Stomach (tissue), 9 donors: ENCODE results near the gene FAM219A. TPM values are rescaled to one million over a fixed set of nuclear protein-coding genes. Genes with fewer than 3 reads are reported as not detected.

ENCODE experiments used
- DNase-seq, 2 donors: peaks; one replicate each; pipeline versions ENCODE4 v3.0.0 to v3.0.0-alpha.2; 2013 to 2019
- H3K27ac ChIP-seq, 5 donors: fragments of 200-600 bp in 4 of 5; sonication (generic) in 4 of 5; one replicate each; pipeline ENCODE4 v1.5.1; 2013 to 2019; ENCODE audit warnings: mild to moderate bottlenecking in 1 of 5, moderate library complexity in 1 of 5
- H3K27me3 ChIP-seq, 3 donors: fragments of 200-600 bp; sonication (generic); one replicate each; pipeline ENCODE4 v1.5.1; 2017 to 2019; ENCODE audit warnings: mixed run types in 1 of 3
- H3K36me3 ChIP-seq, 4 donors: fragments of 200-600 bp; sonication (generic); 1 replicate in 3 of 4; 2 replicates in 1 of 4; pipeline ENCODE4 v1.5.1; 2016 to 2019
- H3K4me1 ChIP-seq, 4 donors: fragments of 200-600 bp; sonication (generic); one replicate each; pipeline ENCODE4 v1.5.1; 2016 to 2019
- H3K4me3 ChIP-seq, 4 donors: fragments of 200-600 bp; sonication (generic) in 3 of 4; one replicate each; pipeline ENCODE4 v1.5.1; 2016 to 2019; ENCODE audit warnings: mild to moderate bottlenecking in 1 of 4
- H3K9me3 ChIP-seq, 4 donors: fragments of 200-600 bp; sonication (generic); one replicate each; pipeline ENCODE4 v1.5.1; 2016 to 2019
- EP300 ChIP-seq: sonication (generic); formaldehyde crosslinking; IDR thresholded peaks from one replicate; pipeline ENCODE4 v1.6.1; 2017; ENCODE audit warnings: antibody characterized with exemption
- POLR2A ChIP-seq, 4 donors: fragments of 450-650 bp; IDR thresholded peaks; one replicate each; pipeline ENCODE4 v1.6.1; 2016; ENCODE audit warnings: antibody characterized with exemption in 4 of 4, control low read depth in 2 of 4, mild to moderate bottlenecking in 1 of 4, moderate library complexity in 1 of 4
- POLR2AphosphoS5 ChIP-seq, 3 donors: sonication (generic); formaldehyde crosslinking; IDR thresholded peaks; one replicate each; pipeline ENCODE4 v1.6.1; 2016; ENCODE audit warnings: antibody characterized with exemption in 3 of 3
- WGBS, 5 donors: extraction: QIAGEN DNeasy Blood & Tissue Kit in 3 of 5; methylation state at CpG; one replicate each; pipeline versions ENCODE4 v1.1.5 to v1.1.7; 2013 to 2018; 5-methylcytosine and 5-hydroxymethylcytosine counted together
- intact Hi-C: fragments of 100-400 bp; cut with DNase I; formaldehyde crosslinking; loops from one replicate; pipeline ENCODE4 v1.15.1; 2023; ENCODE audit warnings: low total_unique reads
- polyA plus RNA-seq, 3 donors: library from polyadenylated mRNA; stranded (reverse); fragments of 200-250 nt; gene quantifications; one replicate each; pipeline ENCODE4 v1.2.3, GENCODE V29; 2013
- total RNA-seq, 5 donors: library from RNA; depleted of rRNA; stranded (reverse); fragments of >200 nt; gene quantifications; one replicate each; pipeline versions ENCODE4 v1.1.0 to v1.2.3, GENCODE V29; 2014 to 2016
- TF ChIP-seq, protein P1 (sequence below), 7 experiments: fragments of 450-650 bp in 4 of 7; fragments of 200-600 bp in 3 of 7; sonication (generic) in 3 of 7; IDR thresholded peaks; one replicate each; pipeline ENCODE4 v1.5.1; 2016 to 2019; ENCODE audit warnings: antibody characterized with exemption in 7 of 7, control low read depth in 2 of 7, mild to moderate bottlenecking in 1 of 7
- donor health status: healthy with polysubstance abuse.
- donor health status: Bipolar disorder and iron deficiency.
- donor health status: healthy.

The FAM219A gene
- total and polyA plus RNA-seq, 8 donors, result 2.3 to 12.1 (median 6.9) TPM

DNA sequence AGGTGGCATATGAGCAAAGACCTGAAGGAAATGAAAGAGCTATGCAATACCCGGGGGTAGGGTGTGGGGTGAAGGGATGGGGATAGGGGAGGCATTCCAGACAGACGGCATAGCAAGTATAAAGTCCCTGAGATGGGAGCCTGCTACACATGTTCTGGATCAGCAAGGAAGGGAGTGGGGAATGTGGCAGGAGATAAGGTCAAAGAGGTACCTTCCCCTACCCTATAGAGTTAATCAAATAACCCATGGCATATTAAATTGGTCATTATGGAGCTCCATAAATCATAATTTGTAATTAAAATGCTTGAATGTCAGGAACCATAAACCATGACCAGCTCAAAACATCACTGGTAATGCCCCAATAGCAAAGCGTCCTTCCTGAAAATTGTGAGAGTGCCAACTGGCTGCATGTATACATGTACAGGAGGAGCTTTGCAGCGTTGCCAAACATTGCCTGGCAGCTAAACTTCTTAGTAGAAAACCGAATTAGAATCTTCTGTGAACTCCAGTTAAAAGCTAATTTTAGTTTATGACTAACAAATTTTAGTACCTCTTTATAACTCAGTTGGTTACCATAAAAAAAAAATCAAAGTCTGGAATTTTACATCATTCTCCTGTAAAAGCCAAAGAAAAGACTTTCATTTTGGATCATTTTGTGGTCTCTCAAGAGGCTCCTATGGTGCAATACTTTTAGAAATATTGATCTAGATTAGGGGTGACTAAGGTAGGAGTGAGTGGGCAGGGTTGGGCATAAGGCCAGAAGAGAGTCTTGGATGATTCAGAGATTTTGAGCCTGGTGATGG lies 4.9 kb upstream of the FAM219A start:
- Histone ChIP-seq H3K9me3 (no peaks in the 10 kb centered on the region), H3K27me3 (no peaks in the 10 kb centered on the region), H3K27ac (no peak overlapping the region), H3K4me3 (no peak overlapping the region), H3K36me3 (no peaks in the 10 kb centered on the region), H3K4me1 (peaks cover 0 to 5% (median 5%) of the 10 kb centered on the region in 4 donors)
- DNase-seq, result peak in 1 of 2 donors; percentile 11
- TF ChIP-seq EP300, result no peak
- no peak for TF ChIP-seq POLR2A (IDR thresholded peaks at IDR 0.05)
- TF ChIP-seq, protein P1, sequence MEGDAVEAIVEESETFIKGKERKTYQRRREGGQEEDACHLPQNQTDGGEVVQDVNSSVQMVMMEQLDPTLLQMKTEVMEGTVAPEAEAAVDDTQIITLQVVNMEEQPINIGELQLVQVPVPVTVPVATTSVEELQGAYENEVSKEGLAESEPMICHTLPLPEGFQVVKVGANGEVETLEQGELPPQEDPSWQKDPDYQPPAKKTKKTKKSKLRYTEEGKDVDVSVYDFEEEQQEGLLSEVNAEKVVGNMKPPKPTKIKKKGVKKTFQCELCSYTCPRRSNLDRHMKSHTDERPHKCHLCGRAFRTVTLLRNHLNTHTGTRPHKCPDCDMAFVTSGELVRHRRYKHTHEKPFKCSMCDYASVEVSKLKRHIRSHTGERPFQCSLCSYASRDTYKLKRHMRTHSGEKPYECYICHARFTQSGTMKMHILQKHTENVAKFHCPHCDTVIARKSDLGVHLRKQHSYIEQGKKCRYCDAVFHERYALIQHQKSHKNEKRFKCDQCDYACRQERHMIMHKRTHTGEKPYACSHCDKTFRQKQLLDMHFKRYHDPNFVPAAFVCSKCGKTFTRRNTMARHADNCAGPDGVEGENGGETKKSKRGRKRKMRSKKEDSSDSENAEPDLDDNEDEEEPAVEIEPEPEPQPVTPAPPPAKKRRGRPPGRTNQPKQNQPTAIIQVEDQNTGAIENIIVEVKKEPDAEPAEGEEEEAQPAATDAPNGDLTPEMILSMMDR (IDR thresholded peaks at IDR 0.05), result no peak
- TF ChIP-seq POLR2AphosphoS5 (IDR thresholded peaks at IDR 0.05), result no peak
- intact Hi-C loops, result no loop called here
- 48 to 61% (median 56%) methylated on average over 5 of the region's 5 CpGs for WGBS, 5 donors

DNA sequence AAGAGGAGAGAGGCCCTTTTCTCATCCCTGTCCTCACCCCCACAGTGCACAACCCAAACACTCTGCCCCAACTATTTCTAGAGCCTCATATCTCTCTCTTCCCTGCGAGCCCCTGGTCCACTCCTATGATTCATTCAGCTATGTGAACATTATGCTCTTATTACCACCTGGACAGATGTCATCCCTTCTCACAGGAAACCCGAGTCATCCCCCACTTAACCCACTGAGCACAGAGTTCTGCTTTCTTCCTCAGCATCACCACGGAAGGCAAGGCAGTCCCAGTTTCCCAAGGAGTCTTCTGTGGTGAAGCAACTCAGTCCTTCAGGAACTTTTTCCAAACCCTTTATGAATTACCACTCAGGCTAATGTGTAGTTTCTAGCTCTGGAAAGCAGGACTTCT lies 1.6 kb upstream of the FAM219A start:
- intact Hi-C loops, result no loop called here
- no peak for TF ChIP-seq EP300
- no peak for TF ChIP-seq POLR2AphosphoS5 (IDR thresholded peaks at IDR 0.05)
- TF ChIP-seq, protein P1 (IDR thresholded peaks at IDR 0.05), result no peak
- no peak for TF ChIP-seq POLR2A (IDR thresholded peaks at IDR 0.05)

DNA sequence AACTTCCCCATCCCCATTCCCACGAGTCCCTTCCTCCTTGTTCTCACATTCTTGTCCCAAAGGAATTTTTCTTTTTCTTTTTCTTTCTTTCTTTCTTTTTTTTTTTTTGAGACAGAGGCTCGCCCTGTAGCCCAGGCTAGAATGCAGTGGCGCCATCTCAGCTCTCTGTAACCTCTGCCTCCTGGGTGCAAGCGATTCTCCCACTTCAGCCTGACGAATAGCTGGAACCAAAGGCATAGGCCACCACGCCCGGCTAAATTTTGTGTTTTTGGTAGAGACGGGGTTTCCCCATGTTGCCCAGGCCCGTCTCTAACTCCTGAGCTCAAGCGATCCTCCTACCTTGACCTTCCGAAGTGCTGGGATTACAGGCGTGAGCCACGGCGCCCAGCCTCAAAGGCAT lies 986 bp upstream of the FAM219A start:
- H3K9me3 ChIP-seq, result no peaks in the 10 kb centered on the region
- H3K36me3 ChIP-seq, result no peaks in the 10 kb centered on the region
- no peak overlapping the region for H3K27ac ChIP-seq
- H3K4me1 ChIP-seq, result peaks cover 15 to 41% (median 28%) of the 10 kb centered on the region in 4 donors
- H3K4me3 ChIP-seq, result no peak overlapping the region
- DNase-seq, result no peak
- intact Hi-C loops, result no loop called here
- TF ChIP-seq, protein P1 (IDR thresholded peaks at IDR 0.05), result no peak
- TF ChIP-seq POLR2A (IDR thresholded peaks at IDR 0.05) (no peak), POLR2AphosphoS5 (IDR thresholded peaks at IDR 0.05) (no peak), EP300 (no peak)
- no peaks in the 10 kb centered on the region for H3K27me3 ChIP-seq
- 80 to 91% (median 86%) methylated on average over 13 to 14 of the region's 14 CpGs for WGBS, 5 donors

More for the DNA sequence above, 1.6 kb upstream of the FAM219A start:
- Histone ChIP-seq H3K27me3 (no peaks in the 10 kb centered on the region), H3K27ac (no peak overlapping the region), H3K9me3 (no peaks in the 10 kb centered on the region), H3K36me3 (no peaks in the 10 kb centered on the region), H3K4me3 (no peak overlapping the region), H3K4me1 (peaks cover 15 to 35% (median 26%) of the 10 kb centered on the region in 4 donors)
- DNase-seq, result no peak
- 34 to 72% (median 62%) methylated on average over 3 of the region's 3 CpGs for WGBS, 5 donors

DNA sequence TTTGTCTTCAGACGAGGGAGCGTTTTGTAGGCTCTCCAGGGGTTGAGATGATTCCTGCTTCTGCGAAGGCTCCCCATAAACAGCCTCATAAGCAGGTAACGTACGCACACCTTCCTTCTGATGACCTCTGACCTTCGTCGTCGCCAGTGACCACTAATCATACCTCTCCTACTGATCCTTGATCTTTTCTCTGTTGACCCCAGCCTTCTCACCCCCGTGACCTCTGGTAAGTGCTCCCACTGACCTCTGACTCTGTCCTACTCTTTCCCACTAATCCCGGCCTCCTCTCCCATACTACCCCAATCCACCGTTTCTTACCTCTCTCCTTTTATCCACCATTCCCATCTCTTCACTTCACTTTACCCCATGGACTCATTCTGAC lies 580 bp upstream of the FAM219A start:
- peaks cover 15 to 45% (median 30%) of the 10 kb centered on the region in 4 donors for H3K4me1 ChIP-seq
- peak overlapping the region; percentile 34 to 93 (median 82) for H3K4me3 ChIP-seq
- intact Hi-C loops, result no loop called here
- TF ChIP-seq POLR2AphosphoS5 (IDR thresholded peaks at IDR 0.05) (no peak), POLR2A (IDR thresholded peaks at IDR 0.05) (no peak), EP300 (no peak)
- TF ChIP-seq, protein P1 (IDR thresholded peaks at IDR 0.05), result no peak
- H3K27ac ChIP-seq, result peak overlapping the region in 1 of 5 donors; percentile 46
- 9 to 18% (median 12%) methylated on average over 11 of the region's 11 CpGs for WGBS, 5 donors
- no peaks in the 10 kb centered on the region for H3K9me3 ChIP-seq
- DNase-seq, result no peak
- no peaks in the 10 kb centered on the region for H3K36me3 ChIP-seq
- no peaks in the 10 kb centered on the region for H3K27me3 ChIP-seq
